NCI-H1105 treated with DMSO at 0.1 percent for 48 hours (cell line): ENCODE results near the gene SAMD10.
A peak's percentile ranks its signal among the peaks of the same experiment; 100 is the strongest.
"Not testable (repeated sequence)": the region's sequence is repeated elsewhere in the genome, so short reads cannot be mapped to it uniquely, and the experiment has no call there.

Experiments
- DNase-seq: peaks from one replicate; lab custom pipeline; 2025; lab: John Stamatoyannopoulos, UW

The SAMD10 gene

DNA sequence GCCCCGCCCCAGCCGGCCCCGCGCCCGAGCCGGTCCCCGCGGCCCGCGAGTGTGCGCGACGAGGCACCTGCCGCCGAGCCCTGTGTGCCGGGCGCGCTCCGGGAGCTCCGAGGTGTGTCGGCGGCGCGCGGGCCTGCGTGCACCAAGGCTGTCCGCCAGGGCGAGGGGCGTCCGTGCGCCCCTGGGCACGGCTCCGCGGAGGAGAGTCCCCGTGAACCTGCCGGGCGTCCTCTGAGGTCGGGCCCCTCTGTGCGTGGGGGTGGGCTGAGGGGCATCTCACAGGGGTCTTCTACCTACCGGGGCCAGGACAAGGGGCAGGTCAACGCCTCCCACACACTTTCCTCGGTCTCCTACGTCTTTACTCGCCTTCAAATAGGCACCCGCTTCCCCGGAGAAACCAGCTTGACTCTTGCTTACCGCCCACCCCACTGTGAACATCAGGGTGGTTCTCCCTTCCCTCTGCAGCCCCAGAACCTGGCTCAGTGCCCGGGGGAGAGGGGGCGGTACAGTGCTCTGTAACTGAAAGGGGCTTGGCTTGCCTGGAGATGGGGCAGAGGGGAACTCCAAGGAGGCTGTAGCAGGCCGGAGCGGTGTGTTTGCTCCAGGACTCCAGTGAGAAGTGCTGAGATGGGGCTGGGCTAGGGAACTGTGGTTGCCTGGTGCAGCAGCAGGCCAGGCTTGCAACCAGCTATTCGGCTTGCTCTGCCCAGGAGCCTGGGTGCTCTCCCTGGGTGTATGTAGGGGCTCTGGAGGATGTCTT, at the start of gene SAMD10:
TSS of gene SAMD10 (minus strand) at position 86 of the 760 bp plus-strand sequence. CDS start 175 bp downstream, outside the sequence.
- peak; percentile 50 for DNase-seq

DNA sequence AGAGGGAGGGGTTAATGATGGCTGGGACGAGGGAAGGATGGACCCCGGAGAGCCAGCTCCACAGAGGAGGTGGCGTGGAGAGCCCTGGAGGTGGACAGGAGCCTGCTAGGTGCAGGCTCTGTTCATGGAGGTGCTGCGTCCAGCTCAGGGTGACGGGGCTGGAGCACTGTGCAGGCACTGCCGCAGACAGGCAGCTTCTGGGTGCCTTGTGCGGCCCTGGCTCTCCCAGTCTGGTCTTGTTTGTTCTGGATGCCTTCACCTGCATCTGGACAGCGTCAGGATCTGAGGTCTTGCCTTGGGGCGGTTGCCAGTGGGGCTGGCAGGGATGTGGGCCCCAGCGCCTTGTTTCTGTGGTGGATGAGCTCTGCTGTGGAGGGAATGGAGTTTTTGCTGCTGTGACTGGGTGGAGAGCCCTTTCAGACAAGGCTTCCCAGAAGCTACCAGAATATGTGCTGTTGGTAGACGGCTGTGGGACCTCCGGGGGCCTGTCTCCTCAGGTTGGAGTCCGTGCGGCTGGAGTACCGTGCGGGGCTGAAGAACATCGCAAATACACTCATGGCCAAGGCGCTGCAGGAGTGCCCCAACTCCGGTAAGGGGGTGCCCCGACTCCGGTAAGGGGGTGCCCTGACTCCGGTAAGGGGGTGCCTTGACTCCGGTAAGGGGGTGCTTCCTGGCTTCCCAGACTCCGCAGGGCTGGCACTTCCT, 48.7 kb upstream of the SAMD10 start:
- DNase-seq = no peak

DNA sequence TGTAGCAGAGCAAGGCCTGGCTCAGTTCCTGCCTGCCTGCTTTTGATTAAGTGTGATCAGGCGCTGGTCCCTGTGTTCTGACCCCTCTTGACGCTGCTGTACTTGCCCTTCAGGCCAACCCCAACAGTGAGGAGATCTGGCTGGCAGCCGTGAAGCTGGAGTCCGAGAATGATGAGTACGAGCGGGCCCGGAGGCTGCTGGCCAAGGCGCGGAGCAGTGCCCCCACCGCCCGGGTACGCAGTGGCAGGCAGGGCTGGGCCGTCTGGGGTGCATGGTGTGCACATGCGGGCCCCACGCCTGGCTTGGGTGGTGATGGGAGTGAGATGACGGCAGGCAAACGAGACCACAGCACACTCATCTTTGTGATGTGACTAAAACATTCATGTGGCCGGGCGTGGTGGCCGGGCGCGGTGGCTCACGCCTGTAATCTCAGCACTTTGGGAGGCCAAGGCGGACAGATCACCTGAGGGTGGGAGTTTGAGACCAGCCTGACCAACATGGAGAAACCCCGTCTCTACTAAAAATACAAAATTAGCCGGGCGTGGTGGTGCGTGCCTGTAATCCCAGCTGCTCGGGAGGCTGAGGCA, 46.5 kb upstream of the SAMD10 start:
- no peak for DNase-seq

DNA sequence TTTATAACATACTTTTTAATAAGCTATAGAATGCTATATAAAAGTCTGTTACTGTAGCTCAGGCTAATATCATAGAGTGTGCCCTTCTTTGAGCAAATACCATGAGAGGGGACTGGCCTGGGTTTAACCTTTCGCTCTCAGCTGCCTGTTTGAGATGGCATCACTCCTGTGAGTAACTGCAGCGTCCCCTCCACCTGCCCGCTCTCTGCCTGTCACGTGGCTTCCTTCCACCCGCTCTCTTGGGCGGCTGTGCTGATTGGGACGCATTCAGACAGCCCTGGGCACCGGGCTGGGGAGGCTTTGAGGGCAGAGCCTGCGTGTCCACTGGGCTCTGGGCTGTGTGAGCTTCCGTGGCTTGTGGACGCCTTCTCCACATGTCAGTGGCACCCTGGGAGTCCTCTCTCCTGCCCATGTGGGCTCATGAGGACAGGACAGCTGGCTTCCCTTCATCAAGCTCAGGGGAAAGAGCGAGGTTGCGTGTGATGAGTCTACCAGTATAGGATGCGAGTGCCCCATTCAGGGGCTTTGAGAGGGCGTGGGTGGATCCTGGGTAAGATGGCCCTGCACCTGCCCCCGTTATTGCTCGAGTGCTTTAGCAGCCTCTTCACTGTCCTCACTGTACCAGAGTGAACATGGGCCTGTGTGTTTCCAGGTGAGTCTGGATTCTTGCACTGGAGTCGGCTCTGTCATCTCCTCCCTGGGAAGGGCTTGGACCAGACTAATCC, 45.8 kb upstream of the SAMD10 start:
- DNase-seq = no peak

DNA sequence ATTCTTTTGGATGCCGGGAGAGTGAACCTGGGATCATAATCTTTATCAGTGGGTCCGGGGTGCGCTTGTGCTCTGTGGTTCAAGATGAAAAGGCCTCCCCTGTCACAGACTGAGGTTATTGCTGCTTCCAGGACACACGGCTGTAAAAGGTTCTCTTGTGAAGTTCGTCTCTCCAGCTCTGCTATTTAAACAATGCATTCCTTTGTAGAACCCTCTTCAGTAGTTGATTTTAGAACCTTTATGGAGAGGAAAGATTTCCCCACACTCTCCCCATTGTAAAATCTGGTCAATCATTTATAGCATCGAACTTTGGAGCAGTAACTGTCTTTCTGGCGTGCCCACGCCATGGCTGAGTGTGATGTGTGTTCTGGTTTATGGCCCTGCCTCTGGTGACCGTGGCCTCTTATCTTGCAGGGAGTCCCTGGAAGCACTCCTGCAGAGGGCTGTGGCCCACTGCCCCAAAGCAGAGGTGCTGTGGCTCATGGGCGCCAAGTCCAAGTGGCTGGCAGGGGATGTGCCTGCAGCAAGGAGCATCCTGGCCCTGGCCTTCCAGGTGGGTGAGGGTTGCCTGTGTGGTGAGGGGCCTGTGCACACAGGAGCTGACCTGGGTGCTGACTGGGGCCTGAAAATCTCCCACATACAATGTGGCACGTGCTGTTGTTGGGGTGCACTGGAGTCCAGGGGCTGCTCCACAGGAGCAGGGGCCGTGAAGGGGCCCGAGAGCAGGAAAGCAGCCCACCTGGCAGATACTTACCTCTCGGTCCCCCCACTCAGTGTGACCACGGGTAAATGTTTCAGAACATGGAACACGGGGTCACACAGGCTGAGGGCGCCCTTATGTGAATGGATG, 44.9 kb upstream of the SAMD10 start:
- DNase-seq = no peak

DNA sequence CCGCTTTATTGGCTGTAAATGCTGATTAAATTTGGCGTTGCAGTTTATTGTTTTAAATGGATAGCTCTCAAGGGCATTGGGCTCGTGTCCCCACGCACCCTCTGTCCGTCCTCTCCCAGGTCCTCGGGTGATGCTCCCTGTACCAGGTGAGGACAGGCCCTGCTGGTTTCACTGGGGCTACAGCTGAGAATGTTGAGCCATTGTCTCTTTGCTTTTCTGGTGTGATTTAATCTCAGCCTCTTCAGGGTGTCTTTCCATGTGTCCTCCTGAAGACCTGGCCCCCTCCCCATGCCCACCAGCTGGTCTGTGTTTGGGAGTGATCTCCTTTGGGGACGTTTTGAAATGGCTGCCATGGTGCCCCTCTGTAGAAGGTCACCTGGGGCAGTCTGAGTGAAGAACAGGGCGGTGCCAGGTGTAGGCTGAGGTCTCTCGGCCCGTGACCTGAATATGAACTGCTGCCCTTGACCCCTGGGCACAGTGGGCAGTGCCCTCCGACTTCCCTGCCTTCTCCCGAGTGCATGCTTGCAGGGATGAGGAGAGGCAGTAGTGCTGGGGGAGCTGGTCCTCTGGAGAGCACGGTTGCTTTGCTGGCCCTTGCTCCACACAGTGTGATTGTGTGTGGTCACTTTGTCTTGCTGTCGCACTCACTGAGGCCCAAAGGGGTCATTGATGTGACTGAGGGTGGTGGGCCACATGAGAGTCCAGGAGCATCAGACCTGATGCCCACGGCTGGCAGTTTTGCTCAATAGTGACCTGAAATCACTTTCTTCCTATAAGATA, 44.1 kb upstream of the SAMD10 start:
- DNase-seq = no peak

DNA sequence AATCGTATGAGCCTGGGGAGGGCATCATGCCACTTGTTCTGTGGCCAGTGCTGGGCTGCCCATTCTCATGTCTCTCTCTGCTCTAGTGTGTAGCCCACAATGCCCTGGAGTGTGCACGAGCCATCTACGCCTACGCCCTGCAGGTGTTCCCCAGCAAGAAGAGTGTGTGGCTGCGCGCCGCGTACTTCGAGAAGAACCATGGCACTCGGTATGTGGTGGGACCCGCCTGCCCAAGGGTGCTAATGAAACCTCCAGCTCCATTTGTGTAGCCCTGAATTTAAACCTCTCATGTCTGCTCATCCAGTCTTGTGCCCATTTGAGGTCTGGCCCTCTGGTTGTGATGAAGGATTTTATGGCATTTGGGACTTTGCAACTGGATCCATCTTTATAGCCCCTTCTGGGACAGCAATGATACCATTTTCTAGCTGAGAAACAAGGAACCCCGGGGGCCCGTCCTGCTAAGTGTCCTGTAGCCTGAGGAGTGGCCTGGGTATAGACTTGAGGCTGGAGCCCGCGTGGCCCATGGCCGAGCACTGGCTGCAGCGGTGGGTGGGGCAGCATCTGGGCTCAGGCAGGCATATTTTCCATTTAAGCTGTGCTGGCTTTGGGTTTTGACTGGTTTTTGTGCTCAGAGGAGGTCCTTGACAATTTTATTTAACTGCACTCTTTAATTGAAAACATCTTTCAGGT, 43.4 kb upstream of the SAMD10 start:
- no peak for DNase-seq

DNA sequence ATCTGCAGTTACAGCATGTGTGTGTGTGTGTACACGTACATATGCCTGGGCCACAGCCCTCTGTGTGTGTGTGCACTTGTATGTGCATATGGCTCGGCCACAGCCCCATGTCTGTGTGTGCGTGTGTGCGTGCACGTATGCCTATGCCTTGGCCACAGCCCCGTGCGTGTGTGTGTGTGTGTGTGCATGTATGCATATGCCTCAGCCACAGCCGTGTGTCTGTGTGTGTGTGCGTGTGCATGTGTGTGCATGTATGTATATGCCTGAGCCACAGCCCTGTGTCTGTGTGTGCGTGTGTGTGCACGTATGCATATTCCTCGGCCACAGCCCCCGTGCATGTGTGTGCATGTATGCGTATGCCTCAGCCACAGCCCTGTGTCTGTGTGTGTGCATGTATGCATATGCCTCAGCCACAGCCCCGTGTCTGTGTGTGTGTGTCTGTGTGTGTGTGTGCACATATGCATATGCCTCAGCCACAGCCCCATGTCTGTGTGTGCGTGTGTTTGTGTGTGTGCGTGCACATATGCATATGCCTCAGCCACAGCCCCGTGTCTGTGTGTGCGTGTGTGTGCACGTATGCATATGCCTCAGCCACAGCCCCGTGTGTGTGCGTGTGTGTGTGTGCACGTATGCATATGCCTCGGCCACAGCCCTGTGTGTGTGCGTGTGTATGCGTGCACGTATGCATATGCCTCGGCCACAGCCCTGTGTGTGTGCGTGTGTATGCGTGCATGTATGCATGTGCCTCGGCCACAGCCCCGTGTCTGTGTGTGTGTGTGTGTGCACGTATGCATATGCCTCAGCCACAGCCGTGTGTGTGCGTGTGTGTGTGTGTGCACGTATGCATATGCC, 41.9 kb upstream of the SAMD10 start:
- DNase-seq = no peak

DNA sequence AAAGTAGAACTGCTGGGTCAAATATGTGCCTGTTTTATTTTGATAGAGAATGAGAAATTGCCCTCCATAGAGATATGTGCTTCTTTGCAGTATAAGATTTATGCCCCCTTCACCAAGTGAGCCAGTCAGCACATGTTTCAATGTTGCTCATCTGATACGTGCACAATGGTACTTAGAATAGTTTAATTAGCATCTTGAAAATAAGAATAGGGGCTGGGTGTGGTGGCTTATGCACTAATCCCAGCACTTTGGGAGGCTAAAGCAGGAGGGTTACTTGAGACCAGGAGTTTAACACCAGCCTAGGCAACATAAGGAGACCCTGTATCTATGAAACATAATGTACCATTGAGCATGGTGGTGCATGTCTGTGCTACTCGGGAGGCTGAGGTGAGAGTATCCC, 36.2 kb upstream of the SAMD10 start:
- no peak for DNase-seq

DNA sequence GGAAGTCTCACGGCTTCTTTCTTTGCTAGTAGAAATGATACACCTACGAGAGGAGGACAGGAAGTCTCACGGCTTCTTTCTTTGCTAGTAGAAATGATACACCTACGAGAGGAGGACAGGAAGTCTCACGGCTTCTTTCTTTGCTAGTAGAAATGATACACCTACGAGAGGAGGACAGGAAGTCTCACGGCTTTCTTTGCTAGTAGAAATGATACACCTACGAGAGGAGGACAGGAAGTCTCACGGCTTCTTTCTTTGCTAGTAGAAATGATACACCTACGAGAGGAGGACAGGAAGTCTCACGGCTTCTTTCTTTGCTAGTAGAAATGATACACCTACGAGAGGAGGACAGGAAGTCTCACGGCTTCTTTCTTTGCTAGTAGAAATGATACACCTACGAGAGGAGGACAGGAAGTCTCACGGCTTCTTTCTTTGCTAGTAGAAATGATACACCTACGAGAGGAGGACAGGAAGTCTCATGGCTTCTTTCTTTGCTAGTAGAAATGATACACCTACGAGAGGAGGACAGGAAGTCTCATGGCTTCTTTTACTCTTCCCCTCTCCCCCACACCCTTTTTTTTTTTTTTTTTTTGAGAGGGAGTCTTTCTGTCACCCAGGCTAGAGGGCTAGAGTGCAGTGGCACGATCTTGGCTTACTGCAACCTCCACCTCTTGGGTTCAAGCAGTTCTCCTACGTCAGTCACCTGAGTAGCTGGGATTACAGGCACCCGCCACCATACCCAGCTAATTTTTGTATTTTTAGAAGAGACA, 33.1 kb upstream of the SAMD10 start:
- DNase-seq = not testable (repeated sequence)

DNA sequence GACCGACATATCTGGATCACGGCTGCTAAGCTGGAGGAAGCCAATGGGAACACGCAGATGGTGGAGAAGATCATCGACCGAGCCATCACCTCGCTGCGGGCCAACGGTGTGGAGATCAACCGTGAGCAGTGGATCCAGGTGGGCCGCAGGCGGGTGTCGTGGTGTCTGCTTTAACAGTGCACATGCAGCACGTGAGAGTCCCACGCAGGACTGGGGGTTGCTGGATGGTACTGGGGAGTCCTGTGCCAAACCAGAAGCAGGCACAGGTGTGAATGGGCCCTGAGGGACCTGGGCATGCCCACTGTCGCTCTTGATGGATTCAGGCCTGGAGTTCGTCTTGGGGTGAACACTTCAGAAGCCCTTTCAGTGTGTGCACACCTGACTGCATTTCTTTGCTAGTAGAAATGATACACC, 31.9 kb upstream of the SAMD10 start:
- DNase-seq = no peak

DNA sequence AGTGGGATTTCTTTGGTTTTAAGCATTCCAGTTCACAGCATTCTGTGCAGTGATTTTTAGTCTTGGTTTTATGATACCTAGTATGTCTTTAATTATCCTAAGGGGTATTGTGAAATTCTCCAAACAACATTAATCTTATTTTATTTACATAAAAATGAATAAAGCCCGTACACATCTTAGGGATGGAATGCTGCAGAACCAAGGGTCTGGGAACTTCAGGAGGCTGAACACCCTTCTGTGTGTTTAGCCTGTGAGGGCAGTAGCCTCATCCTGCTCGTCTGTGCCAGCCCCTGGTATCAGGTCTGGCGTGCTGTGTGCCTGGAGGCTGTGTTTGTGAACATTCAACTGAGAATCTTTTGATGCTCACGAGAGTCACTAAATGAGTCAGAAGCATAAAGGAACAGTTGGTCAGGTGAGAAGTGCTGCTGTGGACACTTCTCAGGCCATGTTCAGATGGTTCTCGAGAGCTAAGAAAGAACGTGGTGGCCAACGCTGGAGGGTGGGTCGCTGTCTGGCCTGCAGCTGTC, 31.3 kb upstream of the SAMD10 start:
- no peak for DNase-seq

DNA sequence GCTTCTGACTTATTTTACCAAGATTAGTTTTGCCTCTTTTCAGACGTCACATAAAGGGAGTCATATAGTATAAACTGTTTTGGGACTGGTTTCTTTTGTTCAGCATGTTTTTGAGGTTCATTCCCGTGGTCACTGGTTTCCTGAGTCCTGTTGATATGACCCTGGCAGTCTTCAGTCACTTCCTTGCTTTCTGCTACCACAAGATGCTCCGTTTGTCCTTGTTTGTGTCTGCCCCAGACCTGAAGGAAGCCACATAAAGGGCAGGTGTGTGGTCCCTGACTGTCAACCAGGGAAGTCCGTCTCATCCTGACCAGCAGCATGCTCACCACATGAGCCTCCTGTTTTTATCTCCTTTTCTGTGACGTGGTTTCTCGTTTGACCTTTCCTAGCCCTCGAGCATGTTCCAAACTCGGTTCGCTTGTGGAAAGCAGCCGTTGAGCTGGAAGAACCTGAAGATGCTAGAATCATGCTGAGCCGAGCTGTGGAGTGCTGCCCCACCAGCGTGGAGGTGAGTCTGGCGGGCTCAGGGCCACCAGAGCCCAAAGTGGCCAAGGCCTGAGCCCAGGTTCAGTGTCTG, 30.5 kb upstream of the SAMD10 start:
- no peak for DNase-seq

DNA sequence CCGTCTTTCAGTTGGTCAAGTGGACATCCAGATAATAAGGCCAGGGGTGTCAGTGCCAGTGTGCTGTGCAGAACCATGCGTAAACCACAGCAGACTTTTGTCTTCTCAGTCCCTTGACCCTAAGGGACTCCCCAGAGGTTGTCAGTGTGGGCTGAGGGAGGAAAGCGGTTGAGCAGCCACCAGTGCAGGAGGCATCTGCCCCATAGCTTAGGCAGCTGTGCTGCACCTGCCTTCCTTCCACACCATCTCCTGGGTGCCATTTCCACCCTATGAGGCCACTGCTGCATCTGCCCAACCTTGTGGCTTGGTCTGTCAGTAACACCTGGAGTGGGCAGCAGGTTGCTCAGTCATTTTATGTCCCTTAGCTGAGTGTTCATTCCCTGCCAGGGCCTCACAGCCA, 27.5 kb upstream of the SAMD10 start:
- no peak for DNase-seq

DNA sequence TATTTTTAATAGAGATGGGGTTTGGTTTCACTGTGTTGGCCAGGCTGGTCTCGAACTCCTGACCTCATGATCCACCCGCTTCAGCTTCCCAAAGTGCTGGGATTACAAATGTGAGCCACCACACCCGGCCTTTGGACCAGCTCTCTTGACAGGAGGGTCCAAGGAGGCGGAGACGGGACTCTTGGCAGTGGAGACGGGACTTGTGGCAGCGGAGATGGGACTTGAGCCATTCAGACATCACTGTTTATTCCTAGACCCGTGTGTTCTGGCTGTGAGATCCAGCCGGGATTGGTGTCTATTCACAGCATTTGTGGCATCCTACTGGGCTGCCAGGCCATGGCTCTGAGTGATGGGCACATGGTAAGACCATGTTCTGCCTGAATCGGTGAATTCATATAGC, 27.0 kb upstream of the SAMD10 start:
- DNase-seq = no peak

DNA sequence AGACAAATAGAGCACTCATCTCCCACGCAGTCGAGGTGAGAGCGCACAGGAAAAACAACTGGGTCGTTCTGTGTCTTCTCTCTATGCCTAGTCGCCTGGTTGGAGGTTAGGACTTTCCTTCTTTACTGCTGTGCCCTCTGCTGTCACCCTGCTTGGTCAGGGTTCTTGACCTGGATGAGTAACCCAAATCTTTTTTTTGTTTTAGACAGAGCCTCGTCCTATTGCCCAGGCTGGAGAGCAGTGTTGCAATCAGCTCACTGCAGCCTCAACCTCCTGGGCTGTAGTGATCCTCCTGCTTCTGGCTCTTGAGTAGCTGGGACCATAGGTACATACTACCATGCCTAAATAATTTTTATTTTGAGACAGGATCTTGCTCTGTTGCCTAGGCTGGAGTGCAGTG, 26.0 kb upstream of the SAMD10 start:
- DNase-seq = no peak

DNA sequence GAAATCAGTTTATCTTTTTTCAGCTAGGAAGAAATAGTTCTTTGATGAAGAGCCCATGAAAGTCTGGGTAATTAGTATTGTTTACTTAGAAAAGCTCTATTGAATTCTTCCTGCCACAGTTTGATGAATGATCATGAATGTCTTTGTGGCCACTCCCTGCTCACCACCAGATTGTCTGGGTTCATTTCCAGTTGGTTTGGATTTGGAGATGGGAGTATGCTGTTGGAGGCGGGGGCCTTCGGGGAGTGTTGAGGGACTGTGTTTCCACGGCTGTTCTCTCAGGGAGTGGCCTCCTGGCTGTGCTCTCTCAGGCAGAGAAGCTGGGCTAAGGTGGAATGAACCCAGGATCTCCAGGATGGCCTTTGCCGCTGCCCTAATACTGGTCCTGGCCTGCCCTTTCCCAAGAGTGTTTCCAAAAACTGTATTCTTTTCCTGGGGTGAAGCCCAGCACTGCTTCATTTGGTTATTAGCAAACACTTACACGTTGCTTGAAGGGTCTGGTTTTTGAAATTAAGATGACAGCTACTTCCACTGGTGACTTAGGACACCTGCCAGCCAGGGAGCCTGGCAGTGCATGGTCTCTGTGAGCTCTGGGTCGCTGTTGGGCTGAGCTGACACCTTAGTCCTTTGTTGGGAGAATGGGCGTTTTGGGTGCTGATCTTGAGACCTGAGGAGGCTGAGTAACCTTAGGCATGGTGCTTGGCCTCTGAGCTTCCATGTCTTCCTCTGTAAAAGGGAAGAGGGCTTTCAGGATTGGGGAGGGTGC, 24.7 kb upstream of the SAMD10 start:
- no peak for DNase-seq
